Measurements from ENCODE around the gene CHCHD3. TPM values are rescaled to one million over a fixed set of nuclear protein-coding genes. Genes with fewer than 3 reads are reported as not detected.

Gene CHCHD3
- total RNA-seq, 1 experiment from 2014 or later, result 100 TPM

DNA sequence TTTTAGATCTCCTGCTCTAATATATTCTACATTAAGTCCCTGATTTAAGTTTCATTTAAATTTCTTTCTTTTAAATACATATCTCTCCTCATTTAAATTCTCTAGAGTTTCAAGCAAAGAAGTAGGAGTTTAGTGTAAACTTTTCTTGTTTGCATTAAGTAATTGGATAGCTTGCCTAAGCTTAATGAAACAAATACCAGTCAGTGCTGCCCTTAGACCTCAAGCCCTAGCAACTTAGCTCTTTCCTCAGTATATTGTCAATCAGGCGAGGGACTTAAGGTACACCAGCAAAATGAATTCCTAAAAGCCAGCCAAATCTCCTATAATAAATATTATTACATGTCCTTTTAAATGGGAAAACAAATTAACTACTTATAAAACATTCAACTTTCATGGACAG lies 101.5 kb downstream of the CHCHD3 start:
- Histone ChIP-seq H3K27ac (no peak overlapping the region), H4K20me1 (ENCODE audit: insufficient read depth) (peaks cover 15% of the 10 kb centered on the region; the same call in 1 of the 2 replicates), H3K4me1 (replicated peaks; ENCODE audit: insufficient read depth) (no peaks in the 10 kb centered on the region), H3K9me3 (ENCODE audit: insufficient read depth, low read depth) (no peaks in the 10 kb centered on the region), H3K4me2 (no peak overlapping the region), H3K27me3 (ENCODE audit: insufficient read depth, low read depth) (no peaks in the 10 kb centered on the region), H2AFZ (no peak overlapping the region), H3K79me2 (ENCODE audit: low read depth) (peaks cover 13% of the 10 kb centered on the region), H3K4me3 (no peak overlapping the region), H3F3A (ENCODE audit: insufficient read depth, low read depth) (no peaks in the 10 kb centered on the region; the same call in 1 of the 2 replicates), H3K9me2 (ENCODE audit: insufficient read depth) (no peaks in the 10 kb centered on the region), H3K36me3 (ENCODE audit: low read depth) (no peaks in the 10 kb centered on the region)
- intact Hi-C loops (cut with micrococcal nuclease; ENCODE audit: unreplicated experiment), result no loop called here
- no peak for TF ChIP-seq EZH2 (IDR thresholded peaks at IDR 0.05; ENCODE audit: low read depth)
- no peak for TF ChIP-seq CTCF (conservative IDR thresholded peaks at IDR 0.05)
- BruUV-seq (replicated peaks), result no TSS peak
- POLR2A ChIA-PET (ENCODE audit: unreplicated experiment), result interaction anchor here (0.6 kb wide), 1 partner anchor 101 kb away, joined by 3 read pairs; the partner anchor contains the start of gene CHCHD3
- DNase-seq, result no peak
- CTCF ChIA-PET, result interaction anchor here (0.7 kb wide), 1 partner anchor 188 kb away, joined by 4 read pairs; no protein-coding TSS in a partner anchor

GRCh38 chr7:132979524-132979923 lies 102.4 kb downstream of the CHCHD3 start:
- H3K9me2 ChIP-seq (ENCODE audit: insufficient read depth), result no peaks in the 10 kb centered on the region
- ChIA-PET CTCF (interaction anchor here (0.6 kb wide), 1 partner anchor 29 kb away, joined by 7 read pairs; no protein-coding TSS in a partner anchor), POLR2A (ENCODE audit: unreplicated experiment) (no interaction called here)
- H3K4me2 ChIP-seq, result no peak overlapping the region
- no peak for DNase-seq
- no peaks in the 10 kb centered on the region for H3K27me3 ChIP-seq (ENCODE audit: insufficient read depth, low read depth)
- no TSS peak for BruUV-seq (replicated peaks)
- no peak overlapping the region for H3K4me3 ChIP-seq
- no peaks in the 10 kb centered on the region for H3K4me1 ChIP-seq (replicated peaks; ENCODE audit: insufficient read depth)
- TF ChIP-seq CTCF (conservative IDR thresholded peaks at IDR 0.05) (no peak), EZH2 (IDR thresholded peaks at IDR 0.05; ENCODE audit: low read depth) (no peak)
- no peaks in the 10 kb centered on the region; the same call in 1 of the 2 replicates for H3F3A ChIP-seq (ENCODE audit: insufficient read depth, low read depth)
- H3K9me3 ChIP-seq (ENCODE audit: insufficient read depth, low read depth), result no peaks in the 10 kb centered on the region
- H3K36me3 ChIP-seq (ENCODE audit: low read depth), result no peaks in the 10 kb centered on the region
- H3K27ac ChIP-seq, result no peak overlapping the region
- no peak overlapping the region for H2AFZ ChIP-seq
- H3K79me2 ChIP-seq (ENCODE audit: low read depth), result peaks cover 13% of the 10 kb centered on the region
- intact Hi-C loops (cut with micrococcal nuclease; ENCODE audit: unreplicated experiment), result no loop called here
- peaks cover 15% of the 10 kb centered on the region; the same call in 1 of the 2 replicates for H4K20me1 ChIP-seq (ENCODE audit: insufficient read depth)

- Histone ChIP-seq H3K36me3 (ENCODE audit: low read depth) (no peaks in the 10 kb centered on the region; the same call in 1 of the 2 replicates), H3K4me2 (no peak overlapping the region), H3K9me3 (ENCODE audit: insufficient read depth, low read depth) (no peaks in the 10 kb centered on the region), H3K27ac (no peak overlapping the region), H3F3A (ENCODE audit: insufficient read depth, low read depth) (no peaks in the 10 kb centered on the region; the same call in 1 of the 2 replicates), H3K4me3 (no peak overlapping the region), H3K79me2 (ENCODE audit: low read depth) (peaks cover 13% of the 10 kb centered on the region), H4K20me1 (ENCODE audit: insufficient read depth) (peaks cover 15% of the 10 kb centered on the region; the same call in 1 of the 2 replicates), H3K27me3 (ENCODE audit: insufficient read depth, low read depth) (no peaks in the 10 kb centered on the region), H3K9me2 (ENCODE audit: insufficient read depth) (no peaks in the 10 kb centered on the region), H2AFZ (no peak overlapping the region), H3K4me1 (replicated peaks; ENCODE audit: insufficient read depth) (no peaks in the 10 kb centered on the region)
- BruUV-seq (replicated peaks), result no TSS peak
- ChIA-PET POLR2A (ENCODE audit: unreplicated experiment) (no interaction called here), CTCF (no interaction called here)
- DNase-seq, result no peak
- intact Hi-C loops (cut with micrococcal nuclease; ENCODE audit: unreplicated experiment), result no loop called here
- TF ChIP-seq EZH2 (IDR thresholded peaks at IDR 0.05; ENCODE audit: low read depth), result no peak
- TF ChIP-seq CTCF (conservative IDR thresholded peaks at IDR 0.05), result no peak
Measured at GRCh38 chr7:132977234-132977633, 104.7 kb downstream of the CHCHD3 start.

Measured in PC-9 (cell line).